Smooth muscle cell (in vitro differentiated cells): Measurements from ENCODE around the gene EBLN2. TPM values are rescaled to one million over a fixed set of nuclear protein-coding genes. Genes with fewer than 3 reads are reported as not detected.

ENCODE experiments used
- DNase-seq: peaks from one replicate; lab custom pipeline; 2025; ENCODE audit not compliant: unreplicated experiment; lab: John Stamatoyannopoulos, UW
- H2AFZ ChIP-seq: fragments of 200-600 bp; sonication (generic); 2 replicates; pipeline ENCODE4 v1.6.0; 2016; ENCODE audit warnings: antibody characterized with exemption, low read depth, mild to moderate bottlenecking
- H3F3A ChIP-seq: fragments of 200-600 bp; sonication (generic); 2 replicates; pipeline ENCODE4 v1.6.0; 2017; ENCODE audit warnings: antibody characterized with exemption, low read depth
- H3K27ac ChIP-seq: fragments of 200-600 bp; sonication (generic); 2 replicates; pipeline ENCODE4 v1.5.1; 2016; ENCODE audit warnings: low read depth, mild to moderate bottlenecking
- H3K27me3 ChIP-seq: fragments of 200-600 bp; sonication (generic); 2 replicates; pipeline ENCODE4 v1.6.1; 2016; ENCODE audit warnings: low read depth, mild to moderate bottlenecking
- H3K36me3 ChIP-seq: fragments of 200-600 bp; sonication (generic); 2 replicates; pipeline ENCODE4 v1.5.1; 2016; ENCODE audit warnings: low read depth
- H3K4me1 ChIP-seq: fragments of 200-600 bp; sonication (generic); 2 replicates; pipeline ENCODE4 v1.5.1; 2016; ENCODE audit warnings: low read depth
- H3K4me2 ChIP-seq: fragments of 200-600 bp; sonication (generic); 2 replicates; pipeline ENCODE4 v1.6.0; 2016; ENCODE audit warnings: mild to moderate bottlenecking
- H3K4me3 ChIP-seq: fragments of 200-600 bp; sonication (generic); 2 replicates; pipeline ENCODE4 v1.5.1; 2016; ENCODE audit warnings: mild to moderate bottlenecking
- H3K79me2 ChIP-seq: fragments of 200-600 bp; sonication (generic); 2 replicates; pipeline ENCODE4 v1.6.0; 2016; ENCODE audit warnings: low read depth, mild to moderate bottlenecking
- H3K9ac ChIP-seq: fragments of 200-600 bp; sonication (generic); 2 replicates; pipeline ENCODE4 v1.6.0; 2016; ENCODE audit warnings: low read depth
- H3K9me3 ChIP-seq: fragments of 200-600 bp; sonication (generic); replicated peaks from 2 replicates; pipeline ENCODE4 v1.5.1; 2016; ENCODE audit warnings: low read depth
- H4K20me1 ChIP-seq: fragments of 200-600 bp; sonication (generic); 2 replicates; pipeline ENCODE4 v1.6.0; 2016; ENCODE audit warnings: low read depth
- CTCF ChIP-seq: fragments of 200-600 bp; sonication (generic); IDR thresholded peaks from 2 replicates; pipeline ENCODE4 v1.5.1; 2017; ENCODE audit warnings: borderline replicate concordance, mild to moderate bottlenecking, antibody characterized with exemption; ENCODE audit not compliant: insufficient read depth, poor library complexity, severe bottlenecking
- WGBS: methylation state at CpG from one replicate; pipeline ENCODE4 v1.1.7; 2016; ENCODE audit warnings: low lambda C conversion rate; 5-methylcytosine and 5-hydroxymethylcytosine counted together
- polyA plus RNA-seq: library from polyadenylated mRNA; unstranded; fragments of >200 nt; fragmentation: Nextera tagmentation; extraction: Ambion mirVana; gene quantifications from 2 replicates; pipeline ENCODE4 v1.2.1, GENCODE V29; 2016
- small RNA-seq: library from RNA; depleted of rRNA; stranded (forward); fragments of <200 nt; gene quantifications from one replicate; pipeline ENCODE3, GENCODE V24; 2014
- total RNA-seq: library from RNA; depleted of rRNA; stranded (reverse); fragments of >200 nt; gene quantifications from 2 replicates; pipeline ENCODE4 v1.2.3, GENCODE V29; 2014

Gene EBLN2
- total and polyA plus RNA-seq, 2 experiments from 2014 or later: 2.9 to 5.5 TPM

- Histone ChIP-seq H3F3A (no peaks in the 10 kb centered on the region), H3K79me2 (no peaks in the 10 kb centered on the region), H3K9ac (no peak overlapping the region), H4K20me1 (no peaks in the 10 kb centered on the region), H3K36me3 (no peaks in the 10 kb centered on the region), H3K4me3 (no peak overlapping the region), H3K4me1 (no peaks in the 10 kb centered on the region), H3K27me3 (no peaks in the 10 kb centered on the region), H3K4me2 (no peak overlapping the region), H3K27ac (no peak overlapping the region), H3K9me3 (no peaks in the 10 kb centered on the region), H2AFZ (no peak overlapping the region)
- DNase-seq: no peak
- TF ChIP-seq CTCF: no peak
- WGBS: 91% methylated on average over 5 of the region's 5 CpGs
Observed at GRCh38 chr3:73107676-73108187, 46.3 kb downstream of the EBLN2 start.

- no peak overlapping the region for H3K27ac ChIP-seq
- no peaks in the 10 kb centered on the region for H3K36me3 ChIP-seq
- no peak for TF ChIP-seq CTCF
- H3K79me2 ChIP-seq: no peaks in the 10 kb centered on the region
- H3K9ac ChIP-seq: no peak overlapping the region
- no peak overlapping the region for H3K4me3 ChIP-seq
- no peaks in the 10 kb centered on the region for H3K9me3 ChIP-seq
- H3F3A ChIP-seq: no peaks in the 10 kb centered on the region
- no peak for DNase-seq
- no peaks in the 10 kb centered on the region for H3K4me1 ChIP-seq
- H3K27me3 ChIP-seq: no peaks in the 10 kb centered on the region
- H3K4me2 ChIP-seq: no peak overlapping the region
- H2AFZ ChIP-seq: no peak overlapping the region
- 98% methylated on average over 3 of the region's 3 CpGs for WGBS
- no peaks in the 10 kb centered on the region for H4K20me1 ChIP-seq
Observed at GRCh38 chr3:73108750-73109149, 47.3 kb downstream of the EBLN2 start.

GRCh38 chr3:73110530-73110929, 49.1 kb downstream of the EBLN2 start:
- H4K20me1 ChIP-seq: no peaks in the 10 kb centered on the region
- H3K27me3 ChIP-seq: no peaks in the 10 kb centered on the region
- H3K79me2 ChIP-seq: no peaks in the 10 kb centered on the region
- no peak overlapping the region for H3K4me3 ChIP-seq
- H3K36me3 ChIP-seq: no peaks in the 10 kb centered on the region
- no peaks in the 10 kb centered on the region for H3K9me3 ChIP-seq
- H3K9ac ChIP-seq: no peak overlapping the region
- no peak for TF ChIP-seq CTCF
- DNase-seq: no peak
- no peaks in the 10 kb centered on the region for H3K4me1 ChIP-seq
- H3F3A ChIP-seq: no peaks in the 10 kb centered on the region
- no peak overlapping the region for H3K4me2 ChIP-seq
- no peak overlapping the region for H2AFZ ChIP-seq
- WGBS: 80% methylated on average over 20 of the region's 20 CpGs
- no peak overlapping the region for H3K27ac ChIP-seq

Small RNA genes within 50 kb of the gene (small RNA-seq; reads per million reads assigned to genes)
- gene RNU2-64P (not detected), gene RNU6-557P (not detected), gene RNU7-19P (not detected)

Other genes starting within 250 kb of the EBLN2 start
- gene SHQ1, start 213.2 kb upstream of the EBLN2 start, total RNA-seq: 13.1 and 16.2 TPM in 2 replicates
- gene SHQ1, start 213.2 kb upstream of the EBLN2 start, polyA plus RNA-seq: 11.0 and 14.8 TPM in 2 replicates
- gene GXYLT2, start 173.6 kb upstream of the EBLN2 start, total RNA-seq: 16.9 and 17.0 TPM in 2 replicates
- gene GXYLT2, start 173.6 kb upstream of the EBLN2 start, polyA plus RNA-seq: 17.2 and 19.0 TPM in 2 replicates
- 52.2 and 84.1 TPM in 2 replicates for gene PPP4R2, start 64.8 kb upstream of the EBLN2 start, total RNA-seq
- gene PPP4R2, start 64.8 kb upstream of the EBLN2 start, polyA plus RNA-seq: 34.6 and 44.0 TPM in 2 replicates